ENCODE results near the gene TMEM44. TPM values are rescaled to one million over a fixed set of nuclear protein-coding genes. Genes with fewer than 3 reads are reported as not detected.

Gene TMEM44
- total RNA-seq, 1 donor from 2014 or later = 3.3 TPM

- ChIA-PET POLR2A (no interaction called here), CTCF (interaction anchor here (1.0 to 1.5 kb wide), 3 partner anchors 9 to 100 kb away, joined by 3 read pairs; no protein-coding TSS in a partner anchor)
- Mint-ChIP-seq H3K4me3 (no peak overlapping the region), H3K27me3 (peaks cover 25% of the 10 kb centered on the region), H3K4me1 (peaks cover 8% of the 10 kb centered on the region), H3K9me3 (no peaks in the 10 kb centered on the region), H3K36me3 (ENCODE audit: low read depth) (no peaks in the 10 kb centered on the region), H3K27ac (no peak overlapping the region)
- ATAC-seq (ENCODE audit: low read depth) = no peak
- DNase-seq = no peak
- no peak for TF ChIP-seq CTCF (IDR thresholded peaks at IDR 0.05)
- intact Hi-C loops (cut with micrococcal nuclease) = loop anchor here (2.0 kb wide), 1 partner anchor 23 kb away; no protein-coding TSS in a partner anchor
Observed at GRCh38 chr3:194572143-194572789, 61.0 kb downstream of the TMEM44 start.

DNA sequence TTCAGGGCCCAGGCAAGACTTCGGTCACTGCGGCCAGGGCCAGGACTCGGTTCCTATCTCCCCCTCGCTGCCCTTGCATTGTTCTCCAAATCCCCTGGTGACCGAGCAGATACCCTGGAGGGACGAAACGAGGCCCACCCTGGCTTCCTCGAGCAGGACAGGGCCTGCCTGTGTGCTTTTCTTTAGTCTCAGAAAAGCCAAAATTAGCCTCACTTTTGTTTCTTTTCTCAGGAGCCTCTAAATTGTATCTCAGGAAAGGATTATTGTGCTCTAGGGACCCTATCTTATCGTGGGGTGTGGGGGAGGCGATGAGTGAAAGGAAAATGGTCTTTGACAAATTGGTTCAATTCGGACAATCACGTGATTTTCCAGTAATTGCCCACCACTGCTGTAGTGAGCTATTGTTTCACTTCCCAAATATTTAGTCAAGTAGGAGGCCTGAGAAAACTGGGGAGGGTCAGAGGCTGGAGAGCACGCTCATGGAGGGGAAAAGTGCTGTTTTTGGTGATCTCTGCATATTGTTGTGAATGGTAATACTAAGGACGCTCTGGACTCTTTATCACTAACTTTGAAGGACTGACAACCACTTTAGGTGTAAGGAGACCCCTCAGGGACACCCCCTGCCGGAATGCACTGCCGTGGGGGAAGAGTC, 61.6 kb downstream of the TMEM44 start:
- no peak for TF ChIP-seq CTCF (IDR thresholded peaks at IDR 0.05)
- H3K27me3 Mint-ChIP-seq = peaks cover 28% of the 10 kb centered on the region
- ATAC-seq (ENCODE audit: low read depth) = no peak
- H3K4me3 Mint-ChIP-seq = no peak overlapping the region
- H3K36me3 Mint-ChIP-seq (ENCODE audit: low read depth) = no peaks in the 10 kb centered on the region
- no peak for DNase-seq
- H3K4me1 Mint-ChIP-seq = peaks cover 8% of the 10 kb centered on the region
- no peak overlapping the region for H3K27ac Mint-ChIP-seq
- intact Hi-C loops (cut with micrococcal nuclease) = loop anchor here (2.0 kb wide), 1 partner anchor 23 kb away; no protein-coding TSS in a partner anchor
- H3K9me3 Mint-ChIP-seq = no peaks in the 10 kb centered on the region
- ChIA-PET CTCF (interaction anchor here (1.0 to 1.5 kb wide), 3 partner anchors 9 to 99 kb away, joined by 3 read pairs; no protein-coding TSS in a partner anchor), POLR2A (no interaction called here)

- no peak for TF ChIP-seq CTCF (IDR thresholded peaks at IDR 0.05)
- Mint-ChIP-seq H3K9me3 (no peaks in the 10 kb centered on the region), H3K27ac (no peak overlapping the region), H3K4me1 (peaks cover 8% of the 10 kb centered on the region), H3K36me3 (ENCODE audit: low read depth) (no peaks in the 10 kb centered on the region), H3K27me3 (peaks cover 31% of the 10 kb centered on the region), H3K4me3 (no peak overlapping the region)
- CTCF ChIA-PET = no interaction called here
- no peak for DNase-seq
- intact Hi-C loops (cut with micrococcal nuclease) = no loop called here
- POLR2A ChIA-PET = no interaction called here
- ATAC-seq (ENCODE audit: low read depth) = no peak
Observed at GRCh38 chr3:194570898-194571297, 62.3 kb downstream of the TMEM44 start.

DNA sequence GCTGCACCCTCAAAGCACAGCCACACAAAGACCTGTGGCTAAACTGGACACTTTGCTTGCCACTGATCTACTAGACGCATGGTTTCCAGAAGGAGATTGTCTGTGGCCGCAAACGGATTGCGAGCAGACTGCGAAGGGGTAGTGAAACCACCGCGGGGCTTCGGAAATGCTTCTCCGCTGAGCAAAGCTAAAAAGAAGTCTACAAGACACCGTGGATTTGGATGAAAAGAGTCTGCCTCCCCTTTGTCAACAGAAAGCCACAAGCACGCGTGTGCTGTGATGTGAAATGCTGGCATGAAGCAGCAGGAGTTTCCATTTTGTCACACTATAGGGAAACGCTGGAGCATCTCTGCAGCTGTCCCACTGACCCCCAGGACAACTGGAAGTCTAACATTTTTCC, 63.0 kb downstream of the TMEM44 start:
- peaks cover 8% of the 10 kb centered on the region for H3K4me1 Mint-ChIP-seq
- H3K27ac Mint-ChIP-seq = no peak overlapping the region
- no peaks in the 10 kb centered on the region for H3K36me3 Mint-ChIP-seq (ENCODE audit: low read depth)
- DNase-seq (no peak), ATAC-seq (ENCODE audit: low read depth) (no peak)
- POLR2A ChIA-PET = no interaction called here
- no peaks in the 10 kb centered on the region for H3K9me3 Mint-ChIP-seq
- no peak for TF ChIP-seq CTCF (IDR thresholded peaks at IDR 0.05)
- intact Hi-C loops (cut with micrococcal nuclease) = no loop called here
- H3K4me3 Mint-ChIP-seq = no peak overlapping the region
- CTCF ChIA-PET = no interaction called here
- peaks cover 31% of the 10 kb centered on the region for H3K27me3 Mint-ChIP-seq

GRCh38 chr3:194569252-194569651, 64.0 kb downstream of the TMEM44 start:
- H3K36me3 Mint-ChIP-seq (ENCODE audit: low read depth) = no peaks in the 10 kb centered on the region
- no peak overlapping the region for H3K27ac Mint-ChIP-seq
- H3K9me3 Mint-ChIP-seq = no peaks in the 10 kb centered on the region
- peaks cover 32% of the 10 kb centered on the region for H3K27me3 Mint-ChIP-seq
- intact Hi-C loops (cut with micrococcal nuclease) = no loop called here
- ChIA-PET POLR2A (interaction anchor here (0.6 kb wide), 1 partner anchor 14 kb away, joined by 3 read pairs; no protein-coding TSS in a partner anchor), CTCF (no interaction called here)
- no peak overlapping the region for H3K4me3 Mint-ChIP-seq
- no peak for DNase-seq
- peaks cover 8% of the 10 kb centered on the region for H3K4me1 Mint-ChIP-seq
- no peak for TF ChIP-seq CTCF (IDR thresholded peaks at IDR 0.05)
- ATAC-seq (ENCODE audit: low read depth) = no peak
